GM12891 (cell line): ENCODE data around the gene S100G.

Experiments
- PAX5 ChIP-seq: IDR thresholded peaks from 2 replicates; pipeline ENCODE4 v1.6.1; 2011; ENCODE audit warnings: low read length, moderate library complexity, mild to moderate bottlenecking; ENCODE audit not compliant: insufficient read depth, severe bottlenecking
- POLR2A ChIP-seq: IDR thresholded peaks from 2 replicates; pipeline ENCODE4 v1.6.1; 2011; ENCODE audit warnings: low read depth, low read length, control low read depth
- POLR2AphosphoS5 ChIP-seq: IDR thresholded peaks from 2 replicates; pipeline ENCODE4 v1.6.1; 2011; ENCODE audit warnings: low read depth, low read length, control low read depth
- SPI1 ChIP-seq: IDR thresholded peaks from 2 replicates; pipeline ENCODE4 v1.6.1; 2011; ENCODE audit warnings: low read depth, low read length, control low read depth
- TAF1 ChIP-seq: IDR thresholded peaks from 2 replicates; pipeline ENCODE4 v1.6.1; 2011; ENCODE audit warnings: low read depth, low read length, control low read depth

DNA sequence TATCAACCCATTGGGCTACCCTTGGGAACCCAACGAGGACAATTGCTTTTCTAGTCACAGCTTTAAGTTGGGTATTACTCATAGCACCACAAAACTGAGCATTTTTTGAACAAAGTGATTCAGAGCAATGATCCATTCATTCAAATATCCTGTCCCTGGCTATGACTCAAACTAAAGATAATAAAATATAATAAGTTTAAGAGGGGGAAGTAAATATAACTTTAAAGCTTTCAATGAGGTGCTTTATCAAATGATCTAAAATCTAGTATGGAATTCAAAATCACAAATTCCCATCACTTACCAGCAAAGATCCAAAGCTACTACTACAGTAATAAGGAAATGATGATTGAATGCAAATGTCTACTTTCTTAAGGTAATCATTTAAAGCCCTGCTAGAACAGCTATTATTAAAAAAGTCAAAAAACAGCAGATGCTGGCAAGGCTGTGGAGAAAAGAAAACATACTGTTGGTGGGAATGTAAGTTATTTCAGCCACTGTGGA is 39.8 kb upstream of the S100G start:
- TF ChIP-seq POLR2A (no peak), TAF1 (no peak), POLR2AphosphoS5 (no peak), SPI1 (no peak), PAX5 (no peak)
